HG03139 (cell line): ENCODE results near the gene ZCCHC3.
"Not testable (repeated sequence)": the region's sequence is repeated elsewhere in the genome, so short reads cannot be mapped to it uniquely, and the experiment has no call there.

ENCODE experiments used
- ATAC-seq: cut with Tn5 transposase; IDR thresholded peaks from one replicate; pipeline ENCODE4 v1.9.1; 2021; ENCODE audit not compliant: unreplicated experiment

ZCCHC3 gene, protein sequence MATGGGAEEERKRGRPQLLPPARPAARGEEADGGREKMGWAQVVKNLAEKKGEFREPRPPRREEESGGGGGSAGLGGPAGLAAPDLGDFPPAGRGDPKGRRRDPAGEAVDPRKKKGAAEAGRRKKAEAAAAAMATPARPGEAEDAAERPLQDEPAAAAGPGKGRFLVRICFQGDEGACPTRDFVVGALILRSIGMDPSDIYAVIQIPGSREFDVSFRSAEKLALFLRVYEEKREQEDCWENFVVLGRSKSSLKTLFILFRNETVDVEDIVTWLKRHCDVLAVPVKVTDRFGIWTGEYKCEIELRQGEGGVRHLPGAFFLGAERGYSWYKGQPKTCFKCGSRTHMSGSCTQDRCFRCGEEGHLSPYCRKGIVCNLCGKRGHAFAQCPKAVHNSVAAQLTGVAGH

DNA sequence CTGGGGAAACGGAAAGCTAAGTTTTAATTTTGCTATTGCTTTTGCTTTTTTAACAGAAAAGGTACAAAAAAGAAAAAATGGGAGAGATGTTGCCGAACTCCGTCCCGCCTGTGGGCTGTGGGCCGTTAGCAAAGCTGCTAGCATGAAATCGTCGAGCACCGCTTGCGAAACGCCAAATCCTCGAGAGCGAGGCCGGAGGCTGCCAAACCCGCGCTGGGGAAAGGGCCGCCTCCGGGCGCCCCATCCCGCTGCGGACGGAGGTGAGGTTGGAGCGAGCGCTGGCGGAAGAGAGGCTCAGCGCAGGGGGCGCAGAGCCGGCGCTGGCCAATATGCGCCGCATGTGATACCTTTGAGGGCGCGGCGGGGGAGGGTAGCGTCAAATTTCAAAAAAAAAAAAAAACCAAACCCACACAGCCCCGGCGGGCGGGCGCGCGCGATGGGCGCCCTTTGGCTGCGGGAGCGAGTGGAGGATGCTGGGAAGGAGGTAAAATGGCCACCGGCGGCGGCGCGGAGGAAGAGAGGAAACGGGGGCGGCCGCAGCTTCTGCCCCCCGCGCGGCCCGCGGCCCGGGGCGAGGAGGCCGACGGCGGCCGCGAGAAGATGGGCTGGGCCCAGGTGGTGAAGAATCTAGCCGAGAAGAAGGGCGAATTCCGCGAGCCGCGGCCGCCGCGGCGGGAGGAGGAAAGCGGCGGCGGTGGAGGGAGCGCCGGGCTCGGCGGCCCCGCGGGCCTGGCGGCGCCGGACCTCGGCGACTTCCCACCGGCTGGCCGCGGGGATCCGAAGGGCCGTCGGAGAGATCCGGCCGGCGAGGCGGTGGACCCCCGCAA is at the start of gene ZCCHC3:
ZCCHC3 (plus strand) TSS at position 473 of the 827 bp plus-strand sequence; CDS start at position 490, 17 bp downstream.
- peak; percentile 81 for ATAC-seq

DNA sequence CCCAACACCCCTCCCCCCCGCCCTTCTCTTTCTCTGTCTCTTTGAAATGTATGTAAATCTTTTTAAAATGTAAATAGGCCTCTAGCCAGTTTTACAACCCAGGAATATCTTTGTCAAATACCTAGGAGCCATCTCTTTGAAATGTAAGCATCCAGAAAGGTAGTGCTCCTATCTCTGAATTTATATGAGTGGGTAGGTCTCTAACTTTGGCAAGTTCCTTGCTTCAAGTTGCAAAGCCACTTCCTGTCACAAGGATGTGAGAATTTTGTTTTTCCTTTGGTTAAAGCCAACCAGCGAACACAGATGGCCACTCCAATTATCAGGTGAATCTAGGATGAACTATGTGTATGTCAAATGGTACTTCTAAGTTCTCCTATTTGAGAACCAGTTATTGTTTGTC is 46.0 kb upstream of the ZCCHC3 start:
- ATAC-seq = no peak

DNA sequence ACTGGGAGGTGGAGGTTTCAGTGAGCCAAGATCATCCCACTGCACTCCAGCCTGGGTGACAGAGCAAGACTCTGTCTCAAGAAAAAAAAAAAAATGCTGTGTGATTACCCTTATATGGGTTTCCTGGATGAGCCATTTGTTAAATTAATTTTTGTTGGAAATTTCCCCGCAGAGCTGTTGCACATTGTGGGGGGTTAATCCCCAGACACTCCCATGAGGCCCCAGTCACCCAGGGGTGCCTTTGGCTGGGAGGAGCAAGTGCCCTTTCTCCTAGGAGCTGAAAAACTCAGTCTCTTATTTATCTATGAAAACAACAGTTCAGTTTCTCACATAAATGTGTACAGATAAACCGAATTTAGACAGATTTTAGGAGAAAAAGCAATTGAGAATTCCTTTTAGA is 44.6 kb upstream of the ZCCHC3 start:
- no peak for ATAC-seq

DNA sequence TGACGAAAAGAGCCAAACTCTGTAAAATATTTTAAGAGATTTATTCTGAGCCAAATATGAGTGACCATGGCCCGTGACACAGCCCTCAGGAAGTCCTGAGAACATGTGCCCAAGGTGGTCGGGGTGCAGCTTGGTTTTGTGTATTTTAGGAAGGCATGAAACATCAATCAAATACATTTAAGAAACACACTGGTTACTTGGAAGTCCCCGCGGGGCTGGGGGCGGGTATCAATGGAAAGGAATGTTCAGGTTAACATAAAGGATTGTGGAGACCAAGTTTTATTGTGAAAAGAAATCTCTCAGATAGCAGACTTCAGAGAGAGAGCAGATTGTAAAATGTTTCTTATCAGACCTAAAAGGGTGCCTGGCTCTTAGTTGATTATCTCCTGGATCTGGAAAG is 43.9 kb upstream of the ZCCHC3 start:
- not testable (repeated sequence) for ATAC-seq

DNA sequence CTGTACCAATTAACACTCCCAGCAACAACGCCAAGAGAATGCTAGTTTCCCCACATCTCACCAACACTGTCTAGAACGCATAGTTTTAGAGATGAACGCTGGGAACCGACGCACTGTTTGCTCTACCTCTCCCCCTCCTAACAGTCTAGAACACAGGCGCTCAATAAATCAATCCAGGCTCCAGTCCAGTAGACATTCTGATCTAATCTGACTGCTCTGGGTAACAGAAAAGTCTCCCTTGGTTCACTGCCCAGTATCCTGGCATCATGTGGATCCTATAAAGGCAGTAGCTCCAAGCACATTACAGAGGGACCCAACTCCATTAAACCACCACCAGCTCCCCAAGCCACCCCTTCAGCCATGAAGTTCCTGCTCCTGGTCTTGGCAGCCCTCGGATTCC is 40.0 kb upstream of the ZCCHC3 start, which contains the start of gene DEFB132:
DEFB132 (plus strand) TSS at position 306 of the 400 bp plus-strand sequence; CDS start at position 361, 55 bp downstream.
- ATAC-seq = no peak

DNA sequence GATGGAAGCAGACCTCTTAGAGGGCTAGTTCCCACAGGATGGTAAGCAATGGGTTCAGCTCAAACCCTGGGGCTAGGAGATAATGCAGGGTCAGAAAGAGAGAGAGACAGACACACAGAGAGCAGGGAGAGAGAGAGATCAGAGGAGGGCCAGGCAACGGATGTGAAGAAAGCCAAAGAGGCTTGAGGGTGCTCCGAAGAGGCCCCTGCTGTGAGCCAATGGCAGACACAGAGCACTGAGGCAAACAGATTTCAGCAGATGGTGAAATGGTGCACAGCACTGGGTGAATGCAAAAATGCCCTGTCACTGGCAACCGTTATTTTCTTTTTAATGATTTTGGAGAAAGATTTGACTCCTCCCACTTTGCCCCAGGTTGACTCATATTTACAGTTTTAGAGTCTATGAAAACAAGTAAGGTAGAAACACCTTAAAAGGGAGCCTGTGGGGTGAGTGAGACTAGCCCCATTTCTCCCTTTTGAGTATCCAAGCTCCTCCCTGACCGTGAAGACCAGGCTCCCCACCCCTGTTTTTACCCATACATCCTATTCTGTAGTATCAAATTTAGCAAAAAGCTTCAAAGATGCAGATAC is 39.0 kb upstream of the ZCCHC3 start:
- ATAC-seq = no peak

DNA sequence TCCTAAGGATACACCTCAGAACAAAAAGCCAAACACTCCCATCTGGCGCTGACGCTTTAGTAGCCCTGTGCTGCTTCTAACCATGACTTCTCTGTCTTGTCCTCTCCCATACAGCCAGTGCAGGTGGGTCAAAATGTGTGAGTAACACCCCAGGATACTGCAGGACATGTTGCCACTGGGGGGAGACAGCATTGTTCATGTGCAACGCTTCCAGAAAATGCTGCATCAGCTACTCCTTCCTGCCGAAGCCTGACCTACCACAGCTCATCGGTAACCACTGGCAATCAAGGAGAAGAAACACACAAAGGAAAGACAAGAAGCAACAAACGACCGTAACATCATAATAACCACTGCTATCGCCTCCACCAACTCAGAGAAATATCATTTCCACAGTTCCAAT is 38.4 kb upstream of the ZCCHC3 start:
- no peak for ATAC-seq

DNA sequence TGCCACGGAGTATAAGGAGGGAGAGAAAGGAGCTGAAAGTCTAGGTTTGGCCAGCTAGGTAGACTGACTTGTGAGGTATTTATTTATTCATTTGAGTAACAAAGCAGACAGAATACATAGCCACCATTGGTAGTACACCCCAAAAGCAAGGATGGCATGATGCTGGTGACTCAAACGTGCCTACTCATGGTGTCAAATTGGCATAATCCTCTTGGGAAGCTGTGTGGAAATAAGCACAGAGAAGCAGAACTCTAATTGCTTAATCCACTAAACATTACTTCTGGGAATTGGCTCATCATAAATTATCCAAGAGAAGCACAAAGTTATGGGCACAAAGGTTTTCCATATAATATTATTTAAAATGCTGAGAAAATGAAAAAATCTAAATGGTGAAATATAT is 37.4 kb upstream of the ZCCHC3 start:
- no peak for ATAC-seq

DNA sequence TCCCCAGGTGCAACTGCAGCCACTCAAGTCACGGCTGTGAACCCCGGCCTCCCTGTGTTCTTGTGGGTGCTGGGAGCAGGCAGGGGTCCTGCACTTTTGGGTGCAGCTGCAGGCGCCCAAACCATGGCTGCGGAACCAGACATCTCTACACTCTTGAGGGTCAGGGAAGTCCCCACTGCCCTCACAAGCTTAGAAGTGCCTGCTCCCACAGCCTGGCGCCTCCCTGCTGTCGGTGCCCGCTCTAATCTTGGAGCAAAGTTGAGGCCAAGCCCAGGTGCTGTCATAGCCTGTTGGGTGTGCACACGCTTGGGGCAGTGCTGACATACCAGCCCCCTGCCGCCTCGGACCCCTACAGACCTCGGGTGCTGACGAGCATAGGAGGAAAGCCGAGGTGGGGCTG is 33.7 kb upstream of the ZCCHC3 start:
- no peak for ATAC-seq

DNA sequence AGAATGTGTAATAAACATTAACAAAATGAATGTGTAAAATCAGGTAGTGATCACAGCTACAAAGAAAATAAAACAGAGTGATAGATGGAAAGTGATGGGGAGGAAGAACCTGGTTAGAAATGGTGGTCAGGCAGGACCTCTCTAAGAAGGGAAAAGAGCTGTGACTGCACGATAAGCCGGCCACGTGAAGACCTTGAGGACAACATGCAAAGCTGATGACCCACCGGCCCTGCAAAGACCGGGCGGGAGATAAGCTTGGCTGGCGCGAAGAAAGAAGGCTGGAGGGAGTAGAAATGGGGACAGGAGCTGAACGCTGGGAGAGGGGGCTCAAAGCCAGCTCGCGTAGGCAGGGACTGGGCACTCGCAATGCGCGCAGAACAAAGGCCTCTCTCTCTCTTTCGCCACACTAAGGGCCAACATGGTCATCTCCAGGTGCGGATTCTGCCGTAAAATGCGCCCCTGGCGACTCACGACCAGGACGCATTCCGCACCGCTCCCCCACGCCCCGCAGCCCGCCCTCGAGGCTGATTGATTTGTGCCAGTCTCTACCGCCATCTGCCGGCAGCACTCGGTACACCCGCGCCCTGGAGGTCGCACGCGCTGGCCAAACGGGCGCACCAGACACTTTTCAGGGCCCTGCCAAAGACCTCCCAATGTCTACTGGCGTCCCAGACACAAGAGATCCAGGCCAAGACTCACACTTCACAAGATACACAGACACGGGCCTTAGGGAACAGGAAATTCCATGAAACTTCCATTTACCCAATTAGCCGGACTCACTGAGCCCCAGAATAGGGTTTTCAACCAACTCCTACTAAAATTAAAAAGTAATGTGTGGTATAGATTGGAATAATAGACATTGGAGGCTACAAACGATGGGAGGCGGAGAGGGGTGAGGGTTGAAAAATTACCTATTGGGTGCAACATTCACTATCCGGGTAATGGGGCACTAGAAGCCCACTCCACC is 30.5 kb upstream of the ZCCHC3 start:
- peak; percentile 84 for ATAC-seq

DNA sequence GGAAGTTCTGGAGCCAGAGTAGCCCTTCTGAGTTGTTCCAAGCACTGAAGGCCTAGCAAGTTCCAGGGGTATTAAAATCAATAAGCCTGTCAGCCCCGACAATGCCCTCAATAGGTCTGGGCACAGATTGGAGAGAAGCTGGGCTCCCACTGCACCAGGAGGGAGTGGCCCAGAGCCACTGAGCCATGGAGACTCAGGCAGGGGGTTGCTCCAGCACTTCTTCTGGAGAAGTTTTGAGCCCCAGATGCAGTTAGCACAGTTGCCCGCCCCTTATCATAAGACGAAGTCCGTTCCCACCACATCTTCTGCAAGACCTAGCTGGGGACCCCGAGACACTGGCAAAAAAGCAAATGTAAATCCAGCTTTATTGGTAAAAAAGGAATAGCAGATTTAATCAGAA is 26.9 kb upstream of the ZCCHC3 start:
- no peak for ATAC-seq

DNA sequence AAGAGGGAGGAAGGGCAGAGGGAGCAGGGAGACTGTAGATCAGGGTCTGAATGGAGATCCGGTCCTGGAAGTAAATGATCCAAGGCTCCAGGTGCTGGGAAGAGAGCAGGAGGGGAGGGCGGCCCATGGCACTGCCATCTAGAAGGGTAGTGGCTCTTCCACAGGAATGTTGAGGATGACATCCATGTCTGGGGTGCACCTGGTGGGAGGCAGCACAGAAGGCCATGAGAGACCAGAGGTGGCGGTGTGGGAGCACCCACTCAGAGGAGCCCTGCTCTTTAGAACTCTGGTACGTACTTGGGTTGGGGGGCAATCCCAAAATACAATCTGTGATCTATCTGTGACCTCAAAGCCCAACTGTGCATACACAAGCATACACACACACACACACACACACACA is 26.3 kb upstream of the ZCCHC3 start:
- ATAC-seq = no peak

DNA sequence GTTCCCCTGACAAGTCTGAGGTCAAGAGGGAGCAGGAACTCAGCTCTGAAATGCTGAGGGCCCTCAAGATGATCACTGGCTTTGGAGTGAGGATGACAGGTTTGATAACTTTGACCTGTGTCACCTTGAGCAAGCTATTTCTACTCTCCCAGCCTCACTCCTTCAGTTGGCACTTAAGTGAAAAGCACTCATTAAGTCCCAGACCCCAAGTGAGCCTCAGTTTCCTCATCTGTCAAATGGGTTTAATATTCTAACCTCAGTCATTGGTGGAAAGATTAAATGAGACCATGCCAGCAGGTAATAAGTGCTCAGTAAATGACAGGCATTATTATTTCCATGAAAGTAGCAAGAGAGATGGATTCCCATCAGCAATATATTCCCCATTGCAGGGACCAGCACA is 25.8 kb upstream of the ZCCHC3 start:
- no peak for ATAC-seq

DNA sequence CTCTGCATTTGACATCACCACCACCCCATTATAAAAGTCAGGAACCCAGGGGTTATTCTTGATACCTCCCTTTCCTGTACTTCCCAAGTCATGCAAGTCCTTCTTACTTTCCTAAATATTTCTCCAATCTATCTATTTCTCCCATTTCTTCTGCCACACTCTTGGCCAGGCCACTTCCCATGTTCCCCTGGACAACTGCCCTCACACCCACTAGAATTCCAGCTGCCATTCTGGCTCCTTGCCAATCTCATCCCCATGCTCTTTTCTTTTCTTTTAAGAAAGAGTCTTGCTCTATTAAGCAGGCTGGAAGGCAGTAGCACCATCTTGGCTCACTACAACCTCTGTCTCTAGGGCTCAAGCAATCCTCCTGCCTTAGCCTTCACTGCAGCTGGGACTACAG is 24.7 kb upstream of the ZCCHC3 start:
- no peak for ATAC-seq

DNA sequence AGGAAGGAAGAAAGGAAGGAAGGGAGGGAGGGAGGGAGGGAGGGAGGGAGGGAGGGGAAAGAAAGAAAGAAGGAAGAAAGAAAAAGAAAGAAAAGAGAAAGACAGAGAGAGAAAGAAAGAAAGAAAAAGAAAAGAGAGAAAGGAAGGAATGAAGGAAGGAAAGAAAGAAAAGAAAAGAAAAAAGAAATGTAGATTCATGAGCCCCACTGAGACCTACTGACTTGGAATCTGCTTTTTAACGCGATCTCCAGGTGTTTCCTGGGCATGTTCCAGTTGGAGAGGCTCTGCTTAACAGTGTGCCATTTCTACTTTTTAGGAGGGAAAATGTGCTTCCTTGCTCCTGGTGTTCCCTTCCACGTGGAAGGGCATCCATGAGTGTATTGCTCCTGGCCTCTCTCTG is 23.5 kb upstream of the ZCCHC3 start:
- no peak for ATAC-seq

DNA sequence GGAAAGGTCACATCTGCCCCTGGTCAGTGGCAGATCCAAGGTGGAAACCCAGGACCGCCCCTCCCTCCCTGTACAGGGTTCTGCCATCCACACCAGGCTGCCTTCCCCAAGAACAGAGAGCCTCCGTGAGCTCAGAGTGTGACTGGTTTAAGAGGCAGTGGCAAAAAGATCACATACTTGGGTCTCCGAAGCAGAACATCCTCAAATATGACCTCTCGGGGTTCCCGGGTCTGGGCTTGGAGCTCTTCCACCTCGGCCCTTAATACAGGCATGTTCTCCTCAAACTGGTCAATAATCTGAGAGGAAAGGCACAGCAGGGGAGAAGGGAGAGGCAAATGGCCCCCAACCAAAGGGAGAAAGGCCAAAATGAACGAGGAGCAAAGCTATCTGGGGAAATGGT is 21.6 kb upstream of the ZCCHC3 start:
- ATAC-seq = no peak

DNA sequence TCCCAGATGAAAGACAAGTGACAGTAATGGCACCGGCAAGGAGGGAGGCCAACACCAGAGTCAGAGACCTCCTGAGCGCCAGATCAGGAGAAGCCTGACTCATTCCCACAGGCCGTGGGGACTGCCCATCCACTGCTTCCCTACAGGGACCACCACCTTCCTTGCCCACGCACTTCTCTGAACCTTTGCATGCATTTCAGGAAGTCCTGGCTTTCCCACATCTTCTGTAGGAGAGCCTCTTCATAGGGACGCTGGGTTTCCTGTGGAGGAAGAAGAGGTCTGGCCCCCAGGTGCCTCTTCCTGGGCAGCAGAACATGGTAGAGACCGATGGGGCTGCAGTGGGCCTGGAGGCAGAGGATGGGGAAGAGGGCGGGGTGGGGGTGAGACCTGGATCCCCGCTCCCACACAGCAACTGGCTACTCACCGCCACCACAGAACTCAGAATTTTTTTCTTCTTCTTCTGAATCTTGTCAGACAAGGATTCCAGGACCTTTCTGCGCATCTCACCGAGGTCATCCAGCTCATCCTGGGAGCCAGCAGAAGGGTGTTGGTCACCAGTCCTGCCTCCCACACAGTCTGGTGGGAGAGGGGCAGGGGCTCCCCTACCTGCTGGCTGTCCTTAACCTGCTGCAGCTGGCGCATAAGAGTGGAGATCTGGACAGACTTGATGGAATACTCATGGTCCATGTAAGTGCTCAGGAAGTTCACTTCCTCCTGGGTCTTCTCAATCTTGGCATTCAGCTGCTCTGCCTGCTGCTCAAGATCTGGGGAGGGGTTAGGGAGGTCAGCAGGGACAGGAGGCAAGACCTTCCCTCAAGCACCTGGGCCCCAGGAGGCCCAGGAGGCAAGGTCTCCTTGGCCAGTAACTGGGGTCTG is 20.5 kb upstream of the ZCCHC3 start:
- ATAC-seq = no peak

DNA sequence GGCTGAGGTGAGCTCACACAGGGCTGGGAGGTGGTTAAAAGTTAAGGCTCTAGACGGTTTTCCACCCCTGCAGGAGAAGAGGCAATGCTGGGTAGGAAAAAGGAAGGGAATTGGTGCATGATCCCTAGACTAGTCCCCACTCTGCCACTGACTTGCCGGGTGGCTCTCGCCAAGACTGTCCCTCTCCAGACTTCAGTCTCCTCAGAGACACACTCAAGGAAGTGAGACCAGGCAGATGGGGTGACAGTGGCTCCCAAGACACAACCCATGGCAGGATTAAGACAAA is 19.9 kb upstream of the ZCCHC3 start:
- ATAC-seq = no peak

DNA sequence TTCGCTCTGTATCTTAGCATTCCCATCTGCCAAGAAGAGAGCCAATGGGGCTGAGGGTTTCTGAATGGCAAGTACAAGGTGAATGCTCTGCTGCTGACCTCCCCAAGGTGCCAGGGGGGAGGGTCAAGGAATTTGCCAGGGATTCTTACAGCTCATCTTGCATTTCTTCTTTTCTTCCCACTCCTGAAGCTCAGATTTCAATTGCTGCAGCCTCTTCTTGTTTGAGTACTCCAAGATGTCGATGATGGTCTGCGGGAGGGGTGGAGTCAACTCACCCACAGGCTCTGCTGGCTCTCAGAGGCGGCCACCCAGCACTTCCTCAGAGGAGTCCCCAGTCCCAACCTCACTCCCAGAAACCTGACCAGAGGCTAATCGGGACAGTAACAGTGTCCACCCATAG is 19.2 kb upstream of the ZCCHC3 start:
- no peak for ATAC-seq
